SK-N-SH (cell line): ENCODE measurements around the gene SPAG9. TPM values are rescaled to one million over a fixed set of nuclear protein-coding genes. Genes with fewer than 3 reads are reported as not detected.

ENCODE experiments used
- CTCF ChIA-PET: fragments of 300-600, 350-600 bp; formaldehyde crosslinking; extraction: SDS; loops from one replicate; lab custom pipeline; 2021; lab: Yijun Ruan, JAX
- POLR2A ChIA-PET: fragments of 350-600 bp; sonication (Branson Sonifier 250); formaldehyde crosslinking; extraction: SDS; loops from one replicate; lab custom pipeline; 2020; ENCODE audit warnings: antibody characterized with exemption, inconsistent platforms; lab: Yijun Ruan, JAX
- DNase-seq: peaks from one replicate; pipeline ENCODE4 v3.0.0; 2012
- H2AFZ ChIP-seq: fragments of 200-600 bp; sonication (generic); 2 replicates; pipeline ENCODE4 v1.8.1; 2016; ENCODE audit warnings: antibody characterized with exemption, mild to moderate bottlenecking, low read depth
- H3F3A ChIP-seq: fragments of 200-600 bp; sonication (generic); replicated peaks from 2 replicates; pipeline ENCODE3; 2016; ENCODE audit warnings: antibody characterized with exemption, mild to moderate bottlenecking; ENCODE audit not compliant: insufficient read depth
- H3K27ac ChIP-seq, 2 experiments: fragments of 200-500 bp in 1 of 2; fragments of 200-600 bp in 1 of 2; sonication (Bioruptor generic) in 1 of 2; sonication (generic), shearing (Covaris generic) in 1 of 2; 2 replicates each; pipeline versions ENCODE4 v1.5.1 to v1.6.1; 2014 to 2016; ENCODE audit warnings: low read depth in 2 of 2, inconsistent platforms in 1 of 2, low read length in 1 of 2, mild to moderate bottlenecking in 1 of 2, mixed read lengths in 1 of 2
- H3K27me3 ChIP-seq: fragments of 200-600 bp; sonication (generic), shearing (Covaris generic); 2 replicates; pipeline ENCODE4 v1.6.1; 2016; ENCODE audit warnings: mixed run types; ENCODE audit not compliant: insufficient read depth
- H3K36me3 ChIP-seq, 2 experiments: fragments of 200-500 bp in 1 of 2; fragments of 200-600 bp in 1 of 2; sonication (Bioruptor generic) in 1 of 2; sonication (generic) in 1 of 2; replicated peaks in 1 of 2; 2 replicates each; pipeline versions ENCODE3 to v1.5.1; 2014 to 2016; ENCODE audit warnings: low read length in 1 of 2, mild to moderate bottlenecking in 1 of 2; ENCODE audit not compliant: insufficient read depth in 2 of 2, control insufficient read depth in 1 of 2
- H3K4me1 ChIP-seq, 2 experiments: fragments of 200-500 bp in 1 of 2; fragments of 200-600 bp in 1 of 2; sonication (Bioruptor generic) in 1 of 2; sonication (generic), shearing (Covaris generic) in 1 of 2; 2 replicates each; pipeline versions ENCODE4 v1.5.1 to v1.6.1; 2014 to 2016; ENCODE audit warnings: low read depth in 1 of 2, low read length in 1 of 2, mixed run types in 1 of 2; ENCODE audit not compliant: insufficient read depth in 2 of 2, control insufficient read depth in 1 of 2
- H3K4me2 ChIP-seq: fragments of 200-600 bp; sonication (generic), shearing (Covaris generic); 2 replicates; pipeline ENCODE4 v1.6.1; 2017; ENCODE audit warnings: mixed run types
- H3K4me3 ChIP-seq, 2 experiments: fragments of 200-500 bp in 1 of 2; fragments of 200-600 bp in 1 of 2; sonication (Bioruptor generic) in 1 of 2; sonication (generic), shearing (Covaris generic) in 1 of 2; 2 replicates each; pipeline versions ENCODE4 v1.5.1 to v1.8.1; 2014 to 2016; ENCODE audit warnings: low read depth in 2 of 2, inconsistent platforms in 1 of 2, low read length in 1 of 2, mild to moderate bottlenecking in 1 of 2, mixed read lengths in 1 of 2, moderate library complexity in 1 of 2
- H3K79me2 ChIP-seq: fragments of 200-600 bp; sonication (generic); 2 replicates; pipeline ENCODE4 v1.8.1; 2017; ENCODE audit warnings: mild to moderate bottlenecking; ENCODE audit not compliant: insufficient read depth
- H3K9ac ChIP-seq: fragments of 200-600 bp; sonication (generic); 2 replicates; pipeline ENCODE4 v1.6.1; 2017; ENCODE audit warnings: mixed run types
- H3K9me2 ChIP-seq: fragments of 200-600 bp; sonication (generic); 2 replicates; pipeline ENCODE4 v1.6.1; 2017; ENCODE audit warnings: mixed run types
- H3K9me3 ChIP-seq: fragments of 200-600 bp; sonication (generic); 2 replicates; pipeline ENCODE4 v1.6.1; 2017; ENCODE audit warnings: mixed run types, mild to moderate bottlenecking, moderate library complexity
- H4K20me1 ChIP-seq: fragments of 200-600 bp; sonication (generic); 2 replicates; pipeline ENCODE4 v1.6.1; 2017; ENCODE audit warnings: mild to moderate bottlenecking, mixed run types; ENCODE audit not compliant: insufficient read depth
- CHD2 ChIP-seq: fragments of 150-350 bp; IDR thresholded peaks from 2 replicates; pipeline ENCODE4 v1.6.1; 2018; ENCODE audit warnings: low read length; ENCODE audit not compliant: partially characterized antibody
- ELF1 ChIP-seq: IDR thresholded peaks from 2 replicates; pipeline ENCODE4 v1.4.0; 2012
- EP300 ChIP-seq, 2 experiments: IDR thresholded peaks; 2 replicates each; pipeline versions ENCODE4 v1.4.0 to v1.6.1; 2012; ENCODE audit warnings: borderline replicate concordance in 1 of 2, low read depth in 1 of 2, low read length in 1 of 2
- EZH2phosphoT487 ChIP-seq: fragments of 200-600 bp; sonication (generic); IDR thresholded peaks from 2 replicates; pipeline ENCODE4 v1.6.1; 2017; ENCODE audit warnings: low read depth, mixed run types, mild to moderate bottlenecking, antibody characterized with exemption, moderate library complexity, borderline replicate concordance
- FOXJ3 ChIP-seq: sonication (generic); formaldehyde crosslinking; IDR thresholded peaks from 2 replicates; pipeline ENCODE4 v1.5.1; 2020; ENCODE audit warnings: mild to moderate bottlenecking, missing genetic modification reagents
- GABPA ChIP-seq: IDR thresholded peaks from 2 replicates; pipeline ENCODE4 v1.4.0; 2012; ENCODE audit warnings: low read depth, mild to moderate bottlenecking
- GATA2 ChIP-seq: sonication (generic); formaldehyde crosslinking; IDR thresholded peaks from 2 replicates; pipeline ENCODE4 v1.5.0; 2020; ENCODE audit warnings: mild to moderate bottlenecking, missing genetic modification reagents
- JUND ChIP-seq: IDR thresholded peaks from 2 replicates; pipeline ENCODE4 v1.4.0; 2012
- MEF2A ChIP-seq: IDR thresholded peaks from 2 replicates; pipeline ENCODE4 v1.4.0; 2012; ENCODE audit warnings: low read depth, borderline replicate concordance
- MXI1 ChIP-seq: IDR thresholded peaks from 2 replicates; pipeline ENCODE4 v1.6.1; 2012; ENCODE audit warnings: mild to moderate bottlenecking, low read depth, low read length, improper control_type of control experiment
- NFIC ChIP-seq: IDR thresholded peaks from 2 replicates; pipeline ENCODE4 v1.4.0; 2012; ENCODE audit warnings: borderline replicate concordance
- NRF1 ChIP-seq: IDR thresholded peaks from 2 replicates; pipeline ENCODE4 v1.6.1; 2012; ENCODE audit warnings: low read depth, mild to moderate bottlenecking, low read length
- POLR2AphosphoS5 ChIP-seq: IDR thresholded peaks from 2 replicates; pipeline ENCODE4 v1.6.1; 2012; ENCODE audit warnings: low read depth, low read length
- RAD21 ChIP-seq: IDR thresholded peaks from 2 replicates; pipeline ENCODE4 v1.6.1; 2012; ENCODE audit warnings: mild to moderate bottlenecking, low read length
- RFX5 ChIP-seq: IDR thresholded peaks from 2 replicates; pipeline ENCODE4 v1.6.1; 2012; ENCODE audit warnings: mild to moderate bottlenecking, improper control_type of control experiment, low read length
- SIN3A ChIP-seq: IDR thresholded peaks from 2 replicates; pipeline ENCODE4 v1.6.1; 2012; ENCODE audit warnings: low read depth, mild to moderate bottlenecking, low read length, moderate library complexity, borderline replicate concordance
- SMC3 ChIP-seq: IDR thresholded peaks from 2 replicates; pipeline ENCODE4 v1.6.1; 2012; ENCODE audit warnings: low read depth, low read length, improper control_type of control experiment
- TCF12 ChIP-seq: IDR thresholded peaks from 2 replicates; pipeline ENCODE4 v1.4.0; 2012
- YY1 ChIP-seq: IDR thresholded peaks from 2 replicates; pipeline ENCODE4 v1.4.0; 2012; ENCODE audit warnings: low read depth, mild to moderate bottlenecking
- WGBS: methylation state at CpG from one replicate; pipeline ENCODE4 v1.1.6; 2017; ENCODE audit warnings: low lambda C conversion rate; 5-methylcytosine and 5-hydroxymethylcytosine counted together
- polyA plus RNA-seq, 3 experiments: library from polyadenylated mRNA; depleted of rRNA; stranded (reverse); fragments of >200 nt; gene quantifications; 2 replicates each; pipeline ENCODE4 v1.2.3, GENCODE V29; 2012
- TF ChIP-seq, protein P1 (sequence below): IDR thresholded peaks from 2 replicates; pipeline ENCODE4 v1.6.1; 2012; ENCODE audit warnings: mild to moderate bottlenecking, low read depth, low read length, moderate library complexity
- TF ChIP-seq, protein P2 (sequence below): IDR thresholded peaks from 2 replicates; pipeline ENCODE4; 2012
- TF ChIP-seq, protein P3 (sequence below): IDR thresholded peaks from 2 replicates; pipeline ENCODE4 v1.4.0; 2012; ENCODE audit warnings: low read depth
- TF ChIP-seq, protein P4 (sequence below): IDR thresholded peaks from 2 replicates; pipeline ENCODE4 v1.4.0; 2012; ENCODE audit warnings: low read depth, borderline replicate concordance
- TF ChIP-seq, protein P5 (sequence below): fragments of 200-600 bp; sonication (generic); IDR thresholded peaks from 2 replicates; pipeline ENCODE4 v1.6.1; 2017; ENCODE audit warnings: antibody characterized with exemption, mild to moderate bottlenecking, moderate library complexity
- TF ChIP-seq, protein P6 (sequence below): fragments of 150-350 bp; IDR thresholded peaks from 2 replicates; pipeline ENCODE4 v1.6.1; 2016; ENCODE audit warnings: mild to moderate bottlenecking, low read depth, low read length

SPAG9 gene
- polyA plus RNA-seq, 1 of the 3 experiments (the other 2 are of a cell fraction): 32.1 TPM

DNA sequence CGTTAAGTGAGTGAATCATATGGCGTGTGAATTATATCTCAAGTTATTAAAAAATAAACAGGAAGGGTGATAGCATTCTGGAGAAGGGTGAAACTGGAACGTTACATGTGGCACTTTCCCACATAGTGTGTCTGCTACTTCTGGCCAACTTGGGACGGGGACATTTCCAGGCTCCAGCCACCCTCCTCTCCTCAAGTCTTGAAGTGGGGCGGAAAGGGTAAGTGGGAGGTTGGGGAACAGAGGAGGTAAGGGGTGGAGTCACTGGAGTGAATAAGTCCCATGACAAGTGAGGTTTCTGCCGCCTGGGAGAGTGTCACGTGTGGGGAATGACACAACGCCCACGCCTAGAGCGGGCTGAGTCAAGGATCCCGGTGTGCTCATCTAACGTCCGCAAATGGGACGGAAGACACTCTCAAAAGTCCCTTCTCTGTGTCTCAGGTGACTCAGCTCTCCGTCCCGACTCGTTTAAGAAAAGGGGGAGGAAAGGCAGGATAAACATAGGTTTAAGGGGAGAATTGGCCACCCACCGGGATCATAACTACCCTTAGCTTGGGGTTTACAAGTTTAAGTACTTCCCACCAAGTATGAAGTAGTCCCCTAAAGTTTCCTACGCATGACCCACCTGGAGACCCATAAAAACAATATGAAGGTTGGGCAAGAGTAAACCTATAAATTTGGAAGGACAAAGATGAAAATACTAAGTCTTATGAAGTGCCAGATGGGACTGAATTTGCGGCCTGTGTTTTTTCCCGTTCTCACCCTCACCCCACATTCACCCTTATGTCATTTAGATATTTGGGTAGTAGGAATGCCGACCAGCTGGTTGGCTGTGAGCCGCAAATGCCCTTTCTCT, 1.2 kb upstream of the SPAG9 start:
- Histone ChIP-seq H3K79me2 (peaks cover 37% of the 10 kb centered on the region), H3K4me1 (peaks cover 9 to 12% of the 10 kb centered on the region in 2 experiments), H3K4me2 (peak overlapping the region; percentile 89), H3K4me3 (peak overlapping the region; percentile 61 to 75), H3K36me3 (peaks cover 0 to 10% of the 10 kb centered on the region in 2 experiments), H3K9me3 (no peaks in the 10 kb centered on the region), H3F3A (peaks cover 10% of the 10 kb centered on the region), H3K27me3 (no peaks in the 10 kb centered on the region), H2AFZ (peak overlapping the region; percentile 97), H4K20me1 (peaks cover 32% of the 10 kb centered on the region), H3K27ac (peak overlapping the region; percentile 92 to 98), H3K9ac (peak overlapping the region; percentile 98), H3K9me2 (no peaks in the 10 kb centered on the region)
- DNase-seq: peak; percentile 55
- ChIA-PET CTCF (interaction anchor here (0.6 to 3.9 kb wide), 5 partner anchors 14 to 120 kb away, joined by 3 to 25 read pairs (median 4); partner anchors contain the start of genes NME1 and NME2), POLR2A (interaction anchor here (0.9 to 1.8 kb wide), 3 partner anchors 10 to 75 kb away, joined by 3 to 12 read pairs (median 6); partner anchors contain the start of gene NME1)
- 48% methylated on average over 23 of the region's 23 CpGs for WGBS
- TF ChIP-seq EZH2phosphoT487 (no peak), SMC3 (no peak), EP300 (IDR thresholded peaks at IDR 0.05; ENCODE audit: borderline replicate concordance in 1 of 2, low read depth in 1 of 2, low read length in 1 of 2) (no peak), GATA2 (no peak), ELF1 (no peak), NFIC (no peak), SIN3A (0 out of 2 replicates have a peak, but pooled peaks have one; percentile 29), YY1 (no peak), RFX5 (no peak), MXI1 (no peak; the same call in 1 of the 2 replicates), MEF2A (no peak), POLR2AphosphoS5 (peak; percentile 57; the same call in 1 of the 2 replicates), FOXJ3 (CRISPR knock-in tag) (no peak), TCF12 (no peak), CHD2 (no peak), RAD21 (no peak), NRF1 (no peak), GABPA (no peak), JUND (no peak)
- TF ChIP-seq, protein P1, sequence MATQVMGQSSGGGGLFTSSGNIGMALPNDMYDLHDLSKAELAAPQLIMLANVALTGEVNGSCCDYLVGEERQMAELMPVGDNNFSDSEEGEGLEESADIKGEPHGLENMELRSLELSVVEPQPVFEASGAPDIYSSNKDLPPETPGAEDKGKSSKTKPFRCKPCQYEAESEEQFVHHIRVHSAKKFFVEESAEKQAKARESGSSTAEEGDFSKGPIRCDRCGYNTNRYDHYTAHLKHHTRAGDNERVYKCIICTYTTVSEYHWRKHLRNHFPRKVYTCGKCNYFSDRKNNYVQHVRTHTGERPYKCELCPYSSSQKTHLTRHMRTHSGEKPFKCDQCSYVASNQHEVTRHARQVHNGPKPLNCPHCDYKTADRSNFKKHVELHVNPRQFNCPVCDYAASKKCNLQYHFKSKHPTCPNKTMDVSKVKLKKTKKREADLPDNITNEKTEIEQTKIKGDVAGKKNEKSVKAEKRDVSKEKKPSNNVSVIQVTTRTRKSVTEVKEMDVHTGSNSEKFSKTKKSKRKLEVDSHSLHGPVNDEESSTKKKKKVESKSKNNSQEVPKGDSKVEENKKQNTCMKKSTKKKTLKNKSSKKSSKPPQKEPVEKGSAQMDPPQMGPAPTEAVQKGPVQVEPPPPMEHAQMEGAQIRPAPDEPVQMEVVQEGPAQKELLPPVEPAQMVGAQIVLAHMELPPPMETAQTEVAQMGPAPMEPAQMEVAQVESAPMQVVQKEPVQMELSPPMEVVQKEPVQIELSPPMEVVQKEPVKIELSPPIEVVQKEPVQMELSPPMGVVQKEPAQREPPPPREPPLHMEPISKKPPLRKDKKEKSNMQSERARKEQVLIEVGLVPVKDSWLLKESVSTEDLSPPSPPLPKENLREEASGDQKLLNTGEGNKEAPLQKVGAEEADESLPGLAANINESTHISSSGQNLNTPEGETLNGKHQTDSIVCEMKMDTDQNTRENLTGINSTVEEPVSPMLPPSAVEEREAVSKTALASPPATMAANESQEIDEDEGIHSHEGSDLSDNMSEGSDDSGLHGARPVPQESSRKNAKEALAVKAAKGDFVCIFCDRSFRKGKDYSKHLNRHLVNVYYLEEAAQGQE: no peak
- TF ChIP-seq, protein P2, sequence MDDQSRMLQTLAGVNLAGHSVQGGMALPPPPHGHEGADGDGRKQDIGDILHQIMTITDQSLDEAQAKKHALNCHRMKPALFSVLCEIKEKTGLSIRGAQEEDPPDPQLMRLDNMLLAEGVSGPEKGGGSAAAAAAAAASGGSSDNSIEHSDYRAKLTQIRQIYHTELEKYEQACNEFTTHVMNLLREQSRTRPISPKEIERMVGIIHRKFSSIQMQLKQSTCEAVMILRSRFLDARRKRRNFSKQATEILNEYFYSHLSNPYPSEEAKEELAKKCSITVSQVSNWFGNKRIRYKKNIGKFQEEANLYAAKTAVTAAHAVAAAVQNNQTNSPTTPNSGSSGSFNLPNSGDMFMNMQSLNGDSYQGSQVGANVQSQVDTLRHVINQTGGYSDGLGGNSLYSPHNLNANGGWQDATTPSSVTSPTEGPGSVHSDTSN: no peak
- TF ChIP-seq, protein P3, sequence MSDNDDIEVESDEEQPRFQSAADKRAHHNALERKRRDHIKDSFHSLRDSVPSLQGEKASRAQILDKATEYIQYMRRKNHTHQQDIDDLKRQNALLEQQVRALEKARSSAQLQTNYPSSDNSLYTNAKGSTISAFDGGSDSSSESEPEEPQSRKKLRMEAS: peak; percentile 57
- TF ChIP-seq, protein P4, sequence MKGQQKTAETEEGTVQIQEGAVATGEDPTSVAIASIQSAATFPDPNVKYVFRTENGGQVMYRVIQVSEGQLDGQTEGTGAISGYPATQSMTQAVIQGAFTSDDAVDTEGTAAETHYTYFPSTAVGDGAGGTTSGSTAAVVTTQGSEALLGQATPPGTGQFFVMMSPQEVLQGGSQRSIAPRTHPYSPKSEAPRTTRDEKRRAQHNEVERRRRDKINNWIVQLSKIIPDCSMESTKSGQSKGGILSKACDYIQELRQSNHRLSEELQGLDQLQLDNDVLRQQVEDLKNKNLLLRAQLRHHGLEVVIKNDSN: peak; percentile 85
- TF ChIP-seq, protein P5, sequence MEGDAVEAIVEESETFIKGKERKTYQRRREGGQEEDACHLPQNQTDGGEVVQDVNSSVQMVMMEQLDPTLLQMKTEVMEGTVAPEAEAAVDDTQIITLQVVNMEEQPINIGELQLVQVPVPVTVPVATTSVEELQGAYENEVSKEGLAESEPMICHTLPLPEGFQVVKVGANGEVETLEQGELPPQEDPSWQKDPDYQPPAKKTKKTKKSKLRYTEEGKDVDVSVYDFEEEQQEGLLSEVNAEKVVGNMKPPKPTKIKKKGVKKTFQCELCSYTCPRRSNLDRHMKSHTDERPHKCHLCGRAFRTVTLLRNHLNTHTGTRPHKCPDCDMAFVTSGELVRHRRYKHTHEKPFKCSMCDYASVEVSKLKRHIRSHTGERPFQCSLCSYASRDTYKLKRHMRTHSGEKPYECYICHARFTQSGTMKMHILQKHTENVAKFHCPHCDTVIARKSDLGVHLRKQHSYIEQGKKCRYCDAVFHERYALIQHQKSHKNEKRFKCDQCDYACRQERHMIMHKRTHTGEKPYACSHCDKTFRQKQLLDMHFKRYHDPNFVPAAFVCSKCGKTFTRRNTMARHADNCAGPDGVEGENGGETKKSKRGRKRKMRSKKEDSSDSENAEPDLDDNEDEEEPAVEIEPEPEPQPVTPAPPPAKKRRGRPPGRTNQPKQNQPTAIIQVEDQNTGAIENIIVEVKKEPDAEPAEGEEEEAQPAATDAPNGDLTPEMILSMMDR: no peak
- TF ChIP-seq, protein P6, sequence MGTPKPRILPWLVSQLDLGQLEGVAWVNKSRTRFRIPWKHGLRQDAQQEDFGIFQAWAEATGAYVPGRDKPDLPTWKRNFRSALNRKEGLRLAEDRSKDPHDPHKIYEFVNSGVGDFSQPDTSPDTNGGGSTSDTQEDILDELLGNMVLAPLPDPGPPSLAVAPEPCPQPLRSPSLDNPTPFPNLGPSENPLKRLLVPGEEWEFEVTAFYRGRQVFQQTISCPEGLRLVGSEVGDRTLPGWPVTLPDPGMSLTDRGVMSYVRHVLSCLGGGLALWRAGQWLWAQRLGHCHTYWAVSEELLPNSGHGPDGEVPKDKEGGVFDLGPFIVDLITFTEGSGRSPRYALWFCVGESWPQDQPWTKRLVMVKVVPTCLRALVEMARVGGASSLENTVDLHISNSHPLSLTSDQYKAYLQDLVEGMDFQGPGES: no peak
